Spleen (tissue), 11 donors: ENCODE results near the gene RGS17. TPM values are rescaled to one million over a fixed set of nuclear protein-coding genes. Genes with fewer than 3 reads are reported as not detected.
"Not testable (repeated sequence)": the region's sequence is repeated elsewhere in the genome, so short reads cannot be mapped to it uniquely, and the experiment has no call there.

ENCODE experiments used
- DNase-seq: peaks from one replicate; pipeline ENCODE4 v3.0.0-alpha.2; 2020
- H3K27ac ChIP-seq, 8 donors: fragments of 200-600 bp; sonication (generic) in 7 of 8; 1 replicate in 4 of 8; 2 replicates in 4 of 8; pipeline versions ENCODE4 v1.5.0 to v1.8.0; 2016 to 2021; ENCODE audit warnings: inconsistent platforms in 4 of 8, mild to moderate bottlenecking in 4 of 8, moderate library complexity in 1 of 8
- H3K27me3 ChIP-seq, 7 donors: fragments of 200-600 bp; sonication (generic) in 6 of 7; replicated peaks in 1 of 7; 1 replicate in 4 of 7; 2 replicates in 3 of 7; pipeline versions ENCODE4 v1.5.0 to v1.8.0; 2016 to 2021; ENCODE audit warnings: inconsistent platforms in 3 of 7, mild to moderate bottlenecking in 1 of 7
- H3K36me3 ChIP-seq, 6 donors: fragments of 200-600 bp; sonication (generic) in 5 of 6; 1 replicate in 4 of 6; 2 replicates in 2 of 6; pipeline versions ENCODE4 v1.5.0 to v1.8.0; 2016 to 2021; ENCODE audit warnings: inconsistent platforms in 2 of 6
- H3K4me1 ChIP-seq, 6 donors: fragments of 200-600 bp; sonication (generic) in 5 of 6; 1 replicate in 3 of 6; 2 replicates in 3 of 6; pipeline versions ENCODE4 v1.5.0 to v1.8.0; 2016 to 2021; ENCODE audit warnings: inconsistent platforms in 3 of 6
- H3K4me3 ChIP-seq, 8 donors: fragments of 200-600 bp; sonication (generic) in 7 of 8; 1 replicate in 4 of 8; 2 replicates in 4 of 8; pipeline versions ENCODE4 v1.5.0 to v1.8.0; 2016 to 2021; ENCODE audit warnings: inconsistent platforms in 4 of 8, mild to moderate bottlenecking in 4 of 8, moderate library complexity in 2 of 8
- H3K9me3 ChIP-seq, 8 donors: fragments of 200-600 bp; sonication (generic) in 7 of 8; 1 replicate in 4 of 8; 2 replicates in 4 of 8; pipeline versions ENCODE4 v1.5.0 to v1.8.0; 2016 to 2021; ENCODE audit warnings: inconsistent platforms in 4 of 8
- POLR2A ChIP-seq, 3 donors: fragments of 450-650 bp; IDR thresholded peaks; one replicate each; pipeline ENCODE4 v1.5.1; 2017; ENCODE audit warnings: antibody characterized with exemption in 3 of 3, mild to moderate bottlenecking in 1 of 3
- POLR2AphosphoS5 ChIP-seq, 3 donors: sonication (generic); formaldehyde crosslinking; IDR thresholded peaks; one replicate each; pipeline ENCODE4 v1.5.1; 2017; ENCODE audit warnings: antibody characterized with exemption in 3 of 3
- WGBS, 5 donors: extraction: QIAGEN DNeasy Blood & Tissue Kit in 3 of 5; methylation state at CpG; one replicate each; pipeline versions ENCODE4 v1.1.5 to v1.1.7; 2013 to 2018; 5-methylcytosine and 5-hydroxymethylcytosine counted together
- intact Hi-C: fragments of 100-400 bp; cut with DNase I; formaldehyde crosslinking; loops from one replicate; pipeline ENCODE4 v1.15.0; 2023; ENCODE audit warnings: low total_unique reads
- polyA plus RNA-seq, 3 donors: library from polyadenylated mRNA; stranded (reverse); fragments of 200-250 nt; gene quantifications; one replicate each; pipeline ENCODE4 v1.2.1, GENCODE V29; 2013
- total RNA-seq, 7 donors: library from RNA; depleted of rRNA in 3 of 7; stranded (reverse); fragments of >200 nt in 3 of 7; fragmentation: NEBNext Ultra II Directional in 4 of 7; extraction: Animal tissue kit (Norgen Biotek cat#: 25700) in 4 of 7; gene quantifications; one replicate each; pipeline versions ENCODE4 v1.1.0 to v1.2.1, GENCODE V29; 2016 to 2021
- TF ChIP-seq, protein P1 (sequence below), 11 experiments: fragments of 200-600 bp in 7 of 11; fragments of 450-650 bp in 4 of 11; sonication (generic) in 4 of 11; IDR thresholded peaks in 8 of 11; conservative IDR thresholded peaks in 3 of 11; 1 replicate in 7 of 11; 2 replicates in 4 of 11; pipeline versions ENCODE4 v1.4.0 to v1.8.0; 2016 to 2021; ENCODE audit warnings: antibody characterized with exemption in 11 of 11, inconsistent platforms in 4 of 11, mild to moderate bottlenecking in 1 of 11
- donor health status: healthy with polysubstance abuse.
- donor health status: DM: no; HTN: no; CAD: no; lungs with moderate emphysema.
- donor health status: DM: no; HTN: no; CAD: no.
- donor health status: Bipolar disorder and iron deficiency.
- donor health status: healthy.
- donor health status: DM: no; HTN: no; CAD: no.
- donor health status: DM: yes; HTN: yes; CAD: no.

Gene RGS17
- total and polyA plus RNA-seq, 10 donors: 0.03 to 0.33 (median 0.07) TPM; not detected in 5

GRCh38 chr6:152976749-152977148 lies 154.3 kb downstream of the RGS17 start:
- peaks cover 6 to 84% (median 34%) of the 10 kb centered on the region in 6 donors for H3K4me1 ChIP-seq
- no peak overlapping the region for H3K4me3 ChIP-seq
- peak overlapping the region in 1 of 8 donors; percentile 12 for H3K27ac ChIP-seq
- no peaks in the 10 kb centered on the region for H3K27me3 ChIP-seq
- TF ChIP-seq POLR2AphosphoS5 (IDR thresholded peaks at IDR 0.05) (no peak), POLR2A (IDR thresholded peaks at IDR 0.05) (no peak)
- TF ChIP-seq, protein P1, sequence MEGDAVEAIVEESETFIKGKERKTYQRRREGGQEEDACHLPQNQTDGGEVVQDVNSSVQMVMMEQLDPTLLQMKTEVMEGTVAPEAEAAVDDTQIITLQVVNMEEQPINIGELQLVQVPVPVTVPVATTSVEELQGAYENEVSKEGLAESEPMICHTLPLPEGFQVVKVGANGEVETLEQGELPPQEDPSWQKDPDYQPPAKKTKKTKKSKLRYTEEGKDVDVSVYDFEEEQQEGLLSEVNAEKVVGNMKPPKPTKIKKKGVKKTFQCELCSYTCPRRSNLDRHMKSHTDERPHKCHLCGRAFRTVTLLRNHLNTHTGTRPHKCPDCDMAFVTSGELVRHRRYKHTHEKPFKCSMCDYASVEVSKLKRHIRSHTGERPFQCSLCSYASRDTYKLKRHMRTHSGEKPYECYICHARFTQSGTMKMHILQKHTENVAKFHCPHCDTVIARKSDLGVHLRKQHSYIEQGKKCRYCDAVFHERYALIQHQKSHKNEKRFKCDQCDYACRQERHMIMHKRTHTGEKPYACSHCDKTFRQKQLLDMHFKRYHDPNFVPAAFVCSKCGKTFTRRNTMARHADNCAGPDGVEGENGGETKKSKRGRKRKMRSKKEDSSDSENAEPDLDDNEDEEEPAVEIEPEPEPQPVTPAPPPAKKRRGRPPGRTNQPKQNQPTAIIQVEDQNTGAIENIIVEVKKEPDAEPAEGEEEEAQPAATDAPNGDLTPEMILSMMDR (IDR thresholded peaks at IDR 0.05 in 8 of 11, conservative IDR thresholded peaks at IDR 0.05 in 3 of 11): no peak
- no peak for DNase-seq
- intact Hi-C loops: no loop called here
- 55 to 94% (median 77%) methylated on average over 1 of the region's 1 CpG for WGBS, 5 donors
- no peaks in the 10 kb centered on the region for H3K9me3 ChIP-seq
- peaks cover 0 to 45% (median 23%) of the 10 kb centered on the region in 6 donors for H3K36me3 ChIP-seq

- TF ChIP-seq POLR2A (IDR thresholded peaks at IDR 0.05): no peak
- TF ChIP-seq POLR2AphosphoS5 (IDR thresholded peaks at IDR 0.05): no peak
- TF ChIP-seq, protein P1 (IDR thresholded peaks at IDR 0.05 in 8 of 11, conservative IDR thresholded peaks at IDR 0.05 in 3 of 11): no peak
- WGBS, 5 donors: 38 to 59% (median 51%) methylated on average over 4 of the region's 4 CpGs
- no peaks in the 10 kb centered on the region for H3K27me3 ChIP-seq
- DNase-seq: no peak
- peaks cover 3 to 58% (median 37%) of the 10 kb centered on the region in 6 donors for H3K36me3 ChIP-seq
- H3K4me1 ChIP-seq: peaks cover 0 to 70% (median 21%) of the 10 kb centered on the region in 6 donors
- H3K4me3 ChIP-seq: peak overlapping the region in 1 of 8 donors; percentile 9
- H3K9me3 ChIP-seq: no peaks in the 10 kb centered on the region
- peak overlapping the region in 5 of 8 donors; percentile 14 to 65 (median 50) for H3K27ac ChIP-seq
- intact Hi-C loops: no loop called here
These were observed 155.7 kb downstream of the RGS17 start for GRCh38 chr6:152975204-152975915.

DNA sequence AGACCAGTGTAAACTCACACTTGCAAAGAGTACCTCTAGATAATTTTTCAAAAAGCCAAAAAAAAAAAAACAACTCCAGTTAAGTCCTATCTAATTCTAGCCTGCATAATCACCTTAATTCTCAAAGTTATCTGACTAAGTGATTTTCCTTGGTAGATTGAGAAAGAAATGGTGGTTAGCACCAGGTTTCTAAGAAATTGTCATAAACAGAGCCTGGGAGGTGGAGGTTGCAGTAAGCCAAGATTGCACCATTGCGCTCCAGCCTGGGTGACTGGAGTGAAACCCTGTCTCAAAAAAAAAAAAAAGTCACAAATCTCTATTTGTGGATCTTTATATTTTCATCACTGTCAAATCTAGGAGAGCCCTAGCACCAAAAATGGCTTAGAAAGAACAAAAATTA lies 157.2 kb downstream of the RGS17 start:
- 71 to 96% (median 84%) methylated on average over 1 of the region's 1 CpG for WGBS, 5 donors
- H3K4me3 ChIP-seq: no peak overlapping the region
- H3K36me3 ChIP-seq: peaks cover 3 to 71% (median 48%) of the 10 kb centered on the region in 6 donors
- peaks cover 0 to 13% (median 9%) of the 10 kb centered on the region in 8 donors for H3K9me3 ChIP-seq
- H3K27me3 ChIP-seq: no peaks in the 10 kb centered on the region
- H3K27ac ChIP-seq: peak overlapping the region in 1 of 8 donors; percentile 16
- intact Hi-C loops: no loop called here
- DNase-seq: no peak
- no peak for TF ChIP-seq POLR2AphosphoS5 (IDR thresholded peaks at IDR 0.05)
- TF ChIP-seq POLR2A (IDR thresholded peaks at IDR 0.05): no peak
- TF ChIP-seq, protein P1 (IDR thresholded peaks at IDR 0.05 in 8 of 11, conservative IDR thresholded peaks at IDR 0.05 in 3 of 11): no peak
- peaks cover 0 to 55% (median 15%) of the 10 kb centered on the region in 6 donors for H3K4me1 ChIP-seq

- WGBS, 5 donors: 93 to 99% (median 96%) methylated on average over 6 of the region's 6 CpGs
- peaks cover 0 to 16% (median 5%) of the 10 kb centered on the region in 6 donors for H3K4me1 ChIP-seq
- intact Hi-C loops: no loop called here
These were observed 161.2 kb downstream of the RGS17 start for GRCh38 chr6:152969688-152970418.

GRCh38 chr6:152966168-152966894 lies 164.8 kb downstream of the RGS17 start:
- H3K4me1 ChIP-seq, H3K27ac ChIP-seq, intact Hi-C loops, DNase-seq, H3K27me3 ChIP-seq, H3K4me3 ChIP-seq: not testable (repeated sequence)
- peaks cover 0 to 52% (median 43%) of the 10 kb centered on the region in 8 donors for H3K9me3 ChIP-seq
- 88 to 99% (median 90%) methylated on average over 12 to 15 of the region's 15 CpGs for WGBS, 5 donors
- H3K36me3 ChIP-seq: peaks cover 3 to 22% (median 21%) of the 10 kb centered on the region in 6 donors

More at GRCh38 chr6:152969688-152970418, 161.2 kb downstream of the RGS17 start:
- Histone ChIP-seq H3K9me3 (peaks cover 0 to 50% (median 42%) of the 10 kb centered on the region in 8 donors), H3K27ac (no peak overlapping the region), H3K27me3 (no peaks in the 10 kb centered on the region), H3K36me3 (peaks cover 3 to 58% (median 47%) of the 10 kb centered on the region in 6 donors), H3K4me3 (no peak overlapping the region)
- no peak for DNase-seq
- TF ChIP-seq, protein P1 (IDR thresholded peaks at IDR 0.05 in 8 of 11, conservative IDR thresholded peaks at IDR 0.05 in 3 of 11): no peak
- no peak for TF ChIP-seq POLR2AphosphoS5 (IDR thresholded peaks at IDR 0.05)
- no peak for TF ChIP-seq POLR2A (IDR thresholded peaks at IDR 0.05)
